HEK293 (cell line): ENCODE data around the gene GMPR2.

Experiments
- CTCF ChIA-PET: fragments of 350-600 bp; formaldehyde crosslinking; extraction: SDS; loops from one replicate; lab custom pipeline; 2021; ENCODE audit warnings: antibody characterized with exemption; lab: Yijun Ruan, JAX
- POLR2A ChIA-PET: fragments of 300-600 bp; formaldehyde crosslinking; extraction: SDS; loops from one replicate; lab custom pipeline; 2020; ENCODE audit warnings: antibody characterized with exemption, inconsistent platforms; lab: Yijun Ruan, JAX
- H3K27ac ChIP-seq: fragments of 200-500 bp; sonication (Bioruptor generic); 2 replicates; pipeline ENCODE4 v1.5.1; 2014; ENCODE audit warnings: low read depth, low read length, control low read depth, inconsistent platforms; ENCODE audit errors: extremely low read depth
- H3K36me3 ChIP-seq, 2 experiments: fragments of 200-500 bp in 1 of 2; sonication (Bioruptor generic) in 1 of 2; 1 replicate in 1 of 2; 2 replicates in 1 of 2; pipeline ENCODE4 v1.5.1; 2014 to 2017; ENCODE audit warnings: inconsistent platforms in 2 of 2, low read length in 2 of 2; ENCODE audit not compliant: control insufficient read depth in 2 of 2, insufficient read depth in 1 of 2
- H3K4me1 ChIP-seq: fragments of 200-500 bp; sonication (Bioruptor generic); 2 replicates; pipeline ENCODE4 v1.5.1; 2014; ENCODE audit warnings: mild to moderate bottlenecking, low read length, inconsistent platforms; ENCODE audit not compliant: control insufficient read depth, insufficient read depth
- H3K4me3 ChIP-seq: 2 replicates; pipeline ENCODE4 v1.5.1; 2011; ENCODE audit warnings: low read depth, mild to moderate bottlenecking, control low read depth, low read length, moderate library complexity
- H3K9me3 ChIP-seq: fragments of 200-500 bp; sonication (Bioruptor generic); 2 replicates; pipeline ENCODE4 v1.5.1; 2014; ENCODE audit warnings: low read depth, low read length, inconsistent platforms; ENCODE audit not compliant: control insufficient read depth, insufficient read depth
- GLIS2 ChIP-seq: fragments of 450-650 bp; formaldehyde crosslinking; IDR thresholded peaks from 2 replicates; pipeline ENCODE4 v1.5.1; 2016; ENCODE audit warnings: missing biosample characterization, missing genetic modification characterization
- KLF10 ChIP-seq: fragments of 450-650 bp; IDR thresholded peaks from 2 replicates; pipeline ENCODE4 v1.5.1; 2018; ENCODE audit warnings: missing biosample characterization, mild to moderate bottlenecking, missing genetic modification characterization
- ZNF16 ChIP-seq: fragments of 450-650 bp; formaldehyde crosslinking; IDR thresholded peaks from 2 replicates; pipeline ENCODE4 v1.5.1; 2016; ENCODE audit warnings: low read depth, missing biosample characterization, missing genetic modification characterization
- ZNF223 ChIP-seq: fragments of 450-650 bp; formaldehyde crosslinking; IDR thresholded peaks from 2 replicates; pipeline ENCODE4 v1.5.1; 2016; ENCODE audit warnings: missing biosample characterization, missing genetic modification characterization
- ZNF23 ChIP-seq: fragments of 450-650 bp; formaldehyde crosslinking; IDR thresholded peaks from 2 replicates; pipeline ENCODE4 v1.5.1; 2016; ENCODE audit warnings: missing biosample characterization, missing genetic modification characterization, borderline replicate concordance
- ZNF501 ChIP-seq: fragments of 450-650 bp; formaldehyde crosslinking; IDR thresholded peaks from 2 replicates; pipeline ENCODE4 v1.5.1; 2016; ENCODE audit warnings: missing biosample characterization, missing genetic modification characterization
- ZNF571 ChIP-seq: fragments of 450-650 bp; formaldehyde crosslinking; IDR thresholded peaks from 2 replicates; pipeline ENCODE4 v1.5.0; 2017; ENCODE audit warnings: missing biosample characterization, missing genetic modification characterization
- ZNF621 ChIP-seq: fragments of 450-650 bp; formaldehyde crosslinking; IDR thresholded peaks from 2 replicates; pipeline ENCODE4 v1.5.1; 2017; ENCODE audit warnings: missing biosample characterization, missing genetic modification characterization
- ZNF658 ChIP-seq: fragments of 450-650 bp; formaldehyde crosslinking; IDR thresholded peaks from 2 replicates; pipeline ENCODE4; 2016; ENCODE audit warnings: missing biosample characterization, missing genetic modification characterization
- ZNF707 ChIP-seq: fragments of 450-650 bp; formaldehyde crosslinking; IDR thresholded peaks from 2 replicates; pipeline ENCODE4 v1.5.1; 2016; ENCODE audit warnings: missing biosample characterization, missing genetic modification characterization
- ZNF791 ChIP-seq: fragments of 450-650 bp; formaldehyde crosslinking; IDR thresholded peaks from 2 replicates; pipeline ENCODE4 v1.5.1; 2016; ENCODE audit warnings: missing biosample characterization, missing genetic modification characterization
- TF ChIP-seq, protein P1 (sequence below): fragments of 450-650 bp; formaldehyde crosslinking; IDR thresholded peaks from 2 replicates; pipeline ENCODE4 v1.5.1; 2017; ENCODE audit warnings: missing biosample characterization, missing genetic modification characterization
- TF ChIP-seq, protein P2 (sequence below): fragments of 450-650 bp; formaldehyde crosslinking; IDR thresholded peaks from 2 replicates; pipeline ENCODE4 v1.5.1; 2016; ENCODE audit warnings: missing biosample characterization, missing genetic modification characterization
- TF ChIP-seq, protein P3 (sequence below): fragments of 450-650 bp; formaldehyde crosslinking; IDR thresholded peaks from 2 replicates; pipeline ENCODE4 v1.5.1; 2016; ENCODE audit warnings: missing biosample characterization, missing genetic modification characterization
- TF ChIP-seq, protein P4 (sequence below): fragments of 450-650 bp; formaldehyde crosslinking; IDR thresholded peaks from 2 replicates; pipeline ENCODE4 v1.5.1; 2016; ENCODE audit warnings: missing biosample characterization, missing genetic modification characterization

GMPR2 gene

DNA sequence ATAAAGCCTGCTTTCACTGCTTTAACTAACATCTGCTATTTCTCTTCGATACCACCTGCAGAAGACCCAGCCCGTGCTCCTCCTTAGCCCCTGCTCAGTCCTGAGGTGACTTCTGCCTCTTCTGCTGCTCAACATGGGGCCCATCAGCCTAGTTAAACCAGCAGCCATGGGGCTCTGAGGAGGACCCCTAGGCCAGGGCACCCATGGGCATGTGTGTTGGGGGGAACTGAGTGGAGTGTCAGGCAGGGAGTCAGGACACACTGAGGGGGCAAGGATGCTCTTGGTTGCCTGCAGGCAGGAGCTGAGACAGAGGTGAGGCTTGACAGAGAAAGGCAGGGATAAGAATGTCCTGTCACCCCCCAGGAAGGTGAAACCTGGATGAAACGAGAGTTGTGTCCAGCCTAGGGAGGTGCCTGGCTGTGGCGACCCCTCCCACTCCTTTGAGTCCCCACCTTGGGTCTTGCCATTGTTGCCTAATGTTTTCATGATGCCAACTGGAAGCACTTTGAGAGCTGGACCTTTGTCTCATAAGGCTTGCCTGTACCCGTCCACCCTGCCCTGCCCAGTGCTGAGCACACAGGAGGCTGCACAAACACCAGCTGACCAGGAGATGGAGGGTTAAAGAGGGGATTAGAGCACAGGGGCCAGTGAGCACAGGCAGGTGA, 51.2 kb downstream of the GMPR2 start:
- no peaks in the 10 kb centered on the region for H3K4me1 ChIP-seq
- CTCF ChIA-PET: interaction anchor here (0.5 to 2.0 kb wide), 6 partner anchors 11 to 147 kb away, joined by 3 to 7 read pairs (median 4); partner anchors contain the start of genes CBLN3, KHNYN and TINF2
- POLR2A ChIA-PET: interaction anchor here (1.4 to 2.1 kb wide), 3 partner anchors 10 to 42 kb away, joined by 3 to 12 read pairs (median 9); partner anchors contain the start of genes RABGGTA and TINF2

DNA sequence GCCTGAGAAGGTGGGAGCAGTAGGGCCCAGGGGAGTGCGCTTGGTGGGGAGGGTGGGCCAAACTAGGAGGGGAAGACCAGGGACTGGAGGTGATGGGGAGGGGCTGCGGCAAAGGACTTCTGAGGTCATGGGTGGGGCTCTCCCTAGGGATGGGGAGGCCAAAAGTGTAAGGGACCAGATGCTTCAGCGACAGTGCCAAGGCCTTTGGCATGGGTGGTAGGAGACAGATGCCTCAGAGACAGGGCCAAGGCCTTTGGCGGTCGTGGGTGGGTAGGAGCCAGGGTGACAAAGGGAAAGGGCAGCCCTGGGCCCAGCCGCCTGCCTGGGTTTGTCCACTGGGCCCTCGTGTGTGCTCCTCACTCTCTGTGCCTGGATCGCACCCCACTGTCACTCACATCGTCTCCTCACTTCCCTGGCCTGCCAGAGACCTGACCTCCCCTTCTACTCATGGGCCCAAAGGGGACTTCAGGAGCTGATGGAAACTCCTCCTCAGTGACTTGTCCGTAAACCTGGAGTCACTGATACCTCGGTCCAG, 51.8 kb downstream of the GMPR2 start:
- ChIA-PET CTCF (interaction anchor here (2.0 kb wide), 1 partner anchor 42 kb away, joined by 7 read pairs; the partner anchor contains the start of gene TINF2), POLR2A (interaction anchor here (1.7 to 2.1 kb wide), 2 partner anchors 13 to 42 kb away, joined by 9 to 12 read pairs; partner anchors contain the start of genes RABGGTA and TINF2)
- Histone ChIP-seq H3K4me3 (no peak overlapping the region), H3K36me3 (peaks cover 0 to 4% of the 10 kb centered on the region in 2 experiments; a peak in 1 of 3 replicates), H3K27ac (no peak overlapping the region), H3K4me1 (no peaks in the 10 kb centered on the region), H3K9me3 (no peaks in the 10 kb centered on the region)
- TF ChIP-seq, protein P1, sequence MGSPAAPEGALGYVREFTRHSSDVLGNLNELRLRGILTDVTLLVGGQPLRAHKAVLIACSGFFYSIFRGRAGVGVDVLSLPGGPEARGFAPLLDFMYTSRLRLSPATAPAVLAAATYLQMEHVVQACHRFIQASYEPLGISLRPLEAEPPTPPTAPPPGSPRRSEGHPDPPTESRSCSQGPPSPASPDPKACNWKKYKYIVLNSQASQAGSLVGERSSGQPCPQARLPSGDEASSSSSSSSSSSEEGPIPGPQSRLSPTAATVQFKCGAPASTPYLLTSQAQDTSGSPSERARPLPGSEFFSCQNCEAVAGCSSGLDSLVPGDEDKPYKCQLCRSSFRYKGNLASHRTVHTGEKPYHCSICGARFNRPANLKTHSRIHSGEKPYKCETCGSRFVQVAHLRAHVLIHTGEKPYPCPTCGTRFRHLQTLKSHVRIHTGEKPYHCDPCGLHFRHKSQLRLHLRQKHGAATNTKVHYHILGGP (tag by site-specific recombination): no peak
- TF ChIP-seq ZNF707 (tag by site-specific recombination): no peak
- TF ChIP-seq, protein P2, sequence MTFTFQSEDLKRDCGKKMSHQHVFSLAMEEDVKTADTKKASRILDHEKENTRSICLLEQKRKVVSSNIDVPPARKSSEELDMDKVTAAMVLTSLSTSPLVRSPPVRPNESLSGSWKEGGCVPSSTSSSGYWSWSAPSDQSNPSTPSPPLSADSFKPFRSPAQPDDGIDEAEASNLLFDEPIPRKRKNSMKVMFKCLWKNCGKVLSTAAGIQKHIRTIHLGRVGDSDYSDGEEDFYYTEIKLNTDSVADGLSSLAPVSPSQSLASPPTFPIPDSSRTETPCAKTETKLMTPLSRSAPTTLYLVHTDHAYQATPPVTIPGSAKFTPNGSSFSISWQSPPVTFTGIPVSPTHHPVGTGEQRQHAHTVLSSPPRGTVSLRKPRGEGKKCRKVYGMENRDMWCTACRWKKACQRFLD: no peak
- TF ChIP-seq, protein P3, sequence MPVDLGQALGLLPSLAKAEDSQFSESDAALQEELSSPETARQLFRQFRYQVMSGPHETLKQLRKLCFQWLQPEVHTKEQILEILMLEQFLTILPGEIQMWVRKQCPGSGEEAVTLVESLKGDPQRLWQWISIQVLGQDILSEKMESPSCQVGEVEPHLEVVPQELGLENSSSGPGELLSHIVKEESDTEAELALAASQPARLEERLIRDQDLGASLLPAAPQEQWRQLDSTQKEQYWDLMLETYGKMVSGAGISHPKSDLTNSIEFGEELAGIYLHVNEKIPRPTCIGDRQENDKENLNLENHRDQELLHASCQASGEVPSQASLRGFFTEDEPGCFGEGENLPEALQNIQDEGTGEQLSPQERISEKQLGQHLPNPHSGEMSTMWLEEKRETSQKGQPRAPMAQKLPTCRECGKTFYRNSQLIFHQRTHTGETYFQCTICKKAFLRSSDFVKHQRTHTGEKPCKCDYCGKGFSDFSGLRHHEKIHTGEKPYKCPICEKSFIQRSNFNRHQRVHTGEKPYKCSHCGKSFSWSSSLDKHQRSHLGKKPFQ: no peak
- TF ChIP-seq, protein P4, sequence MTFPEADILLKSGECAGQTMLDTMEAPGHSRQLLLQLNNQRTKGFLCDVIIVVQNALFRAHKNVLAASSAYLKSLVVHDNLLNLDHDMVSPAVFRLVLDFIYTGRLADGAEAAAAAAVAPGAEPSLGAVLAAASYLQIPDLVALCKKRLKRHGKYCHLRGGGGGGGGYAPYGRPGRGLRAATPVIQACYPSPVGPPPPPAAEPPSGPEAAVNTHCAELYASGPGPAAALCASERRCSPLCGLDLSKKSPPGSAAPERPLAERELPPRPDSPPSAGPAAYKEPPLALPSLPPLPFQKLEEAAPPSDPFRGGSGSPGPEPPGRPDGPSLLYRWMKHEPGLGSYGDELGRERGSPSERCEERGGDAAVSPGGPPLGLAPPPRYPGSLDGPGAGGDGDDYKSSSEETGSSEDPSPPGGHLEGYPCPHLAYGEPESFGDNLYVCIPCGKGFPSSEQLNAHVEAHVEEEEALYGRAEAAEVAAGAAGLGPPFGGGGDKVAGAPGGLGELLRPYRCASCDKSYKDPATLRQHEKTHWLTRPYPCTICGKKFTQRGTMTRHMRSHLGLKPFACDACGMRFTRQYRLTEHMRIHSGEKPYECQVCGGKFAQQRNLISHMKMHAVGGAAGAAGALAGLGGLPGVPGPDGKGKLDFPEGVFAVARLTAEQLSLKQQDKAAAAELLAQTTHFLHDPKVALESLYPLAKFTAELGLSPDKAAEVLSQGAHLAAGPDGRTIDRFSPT (tag by site-specific recombination): no peak

More for the DNA sequence above, 51.2 kb downstream of the GMPR2 start:
- Histone ChIP-seq H3K36me3 (no peaks in the 10 kb centered on the region), H3K9me3 (no peaks in the 10 kb centered on the region), H3K27ac (0 out of 2 replicates have a peak overlapping the region, but pooled peaks have one; percentile 31), H3K4me3 (no peak overlapping the region)
- no peak for TF ChIP-seq ZNF791 (tag by site-specific recombination)

DNA sequence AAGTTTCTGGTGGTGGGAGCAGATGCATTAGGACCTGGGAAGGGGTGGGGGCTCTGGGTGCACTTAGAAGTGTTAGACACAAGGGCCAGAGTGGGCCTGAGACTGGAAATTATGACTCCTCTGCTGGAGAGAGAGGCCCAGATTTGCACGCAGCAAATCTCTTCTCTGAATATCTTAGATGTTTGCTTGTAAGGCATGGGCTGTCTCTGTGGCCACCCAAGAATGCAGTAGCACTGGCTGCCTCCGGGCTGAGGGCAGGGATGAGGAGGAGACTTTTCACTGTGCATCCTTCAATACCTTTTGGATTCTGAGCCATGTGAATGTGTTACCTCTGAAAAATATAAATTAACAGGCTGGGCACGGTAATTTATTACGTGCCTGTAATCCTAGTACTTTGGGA, 52.6 kb downstream of the GMPR2 start:
- TF ChIP-seq ZNF223 (tag by site-specific recombination): no peak
- no peak for TF ChIP-seq GLIS2 (tag by site-specific recombination)
- H3K4me1 ChIP-seq: no peaks in the 10 kb centered on the region
- H3K9me3 ChIP-seq: no peaks in the 10 kb centered on the region
- H3K36me3 ChIP-seq: peaks cover 0 to 12% of the 10 kb centered on the region in 2 experiments; a peak in 1 of 3 replicates
- POLR2A ChIA-PET: no interaction called here
- CTCF ChIA-PET: interaction anchor here (0.8 kb wide), 1 partner anchor 43 kb away, joined by 4 read pairs; the partner anchor contains the start of gene TINF2
- H3K4me3 ChIP-seq: no peak overlapping the region
- no peak overlapping the region for H3K27ac ChIP-seq

DNA sequence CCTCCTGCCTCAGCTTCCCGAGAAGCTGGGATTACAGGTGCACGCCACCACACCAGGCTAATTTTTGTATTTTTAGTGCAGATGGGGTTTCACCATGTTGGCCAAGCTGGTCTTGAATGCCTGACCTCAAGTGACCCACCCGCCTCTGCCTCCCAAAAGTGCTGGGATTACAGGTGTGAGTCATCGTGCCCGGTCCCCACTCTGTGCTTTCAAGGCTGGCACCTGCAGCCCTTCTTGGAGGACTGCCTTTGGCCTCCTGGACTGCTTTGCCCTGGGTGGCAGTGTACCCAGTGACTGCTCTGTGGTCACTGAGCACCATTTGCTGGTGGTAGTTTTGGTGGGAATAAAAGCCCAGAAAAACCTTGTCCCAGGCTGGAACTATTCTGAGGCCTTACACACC, 54.3 kb downstream of the GMPR2 start:
- ChIA-PET CTCF (interaction anchor here (1.0 to 1.2 kb wide), 2 partner anchors 10 to 44 kb away, joined by 4 read pairs; no protein-coding TSS in a partner anchor), POLR2A (no interaction called here)
- Histone ChIP-seq H3K27ac (no peak overlapping the region), H3K4me1 (no peaks in the 10 kb centered on the region), H3K36me3 (peaks cover 0 to 28% of the 10 kb centered on the region in 2 experiments; a peak in 1 of 3 replicates), H3K4me3 (no peak overlapping the region), H3K9me3 (no peaks in the 10 kb centered on the region)
- no peak for TF ChIP-seq ZNF16 (tag by site-specific recombination)
- no peak for TF ChIP-seq ZNF621 (tag by site-specific recombination)
- TF ChIP-seq KLF10 (tag by site-specific recombination): no peak
- TF ChIP-seq ZNF501 (tag by site-specific recombination): no peak
- TF ChIP-seq, protein P3: no peak
- no peak for TF ChIP-seq ZNF23 (tag by site-specific recombination)
- no peak for TF ChIP-seq ZNF571 (tag by site-specific recombination)
- TF ChIP-seq ZNF658 (tag by site-specific recombination): no peak
